Choroid plexus epithelial cell (primary cell): Measurements from ENCODE around the gene SH3GL2.

Experiments
- DNase-seq: peaks from one replicate; pipeline ENCODE4 v3.0.0-alpha.2; 2010; ENCODE audit warnings: low read depth
- H3K4me3 ChIP-seq: 2 replicates; pipeline ENCODE4 v1.5.1; 2011; ENCODE audit warnings: low read depth, mild to moderate bottlenecking, control low read depth, low read length, moderate library complexity
- CTCF ChIP-seq: conservative IDR thresholded peaks from 2 replicates; pipeline ENCODE4 v1.5.1; 2011; ENCODE audit warnings: low read depth, mild to moderate bottlenecking, control low read depth, inconsistent platforms, low read length, moderate library complexity

Gene SH3GL2

GRCh38 chr9:17622141-17622540, 43.3 kb downstream of the SH3GL2 start:
- no peak for TF ChIP-seq CTCF
- no peak overlapping the region for H3K4me3 ChIP-seq
- no peak for DNase-seq

- no peak overlapping the region for H3K4me3 ChIP-seq
- no peak for DNase-seq
- no peak for TF ChIP-seq CTCF
Observed at GRCh38 chr9:17622749-17623148, 43.9 kb downstream of the SH3GL2 start.

- no peak for TF ChIP-seq CTCF
- no peak for DNase-seq
- H3K4me3 ChIP-seq: no peak overlapping the region
Observed at GRCh38 chr9:17623965-17624364, 45.1 kb downstream of the SH3GL2 start.

- TF ChIP-seq CTCF: no peak
- DNase-seq: no peak
- H3K4me3 ChIP-seq: no peak overlapping the region
Observed at GRCh38 chr9:17624571-17624970, 45.7 kb downstream of the SH3GL2 start.

GRCh38 chr9:17625644-17626388, 47.0 kb downstream of the SH3GL2 start:
- H3K4me3 ChIP-seq: no peak overlapping the region
- no peak for TF ChIP-seq CTCF
- DNase-seq: peak; percentile 15

- DNase-seq: no peak
- no peak overlapping the region for H3K4me3 ChIP-seq
- no peak for TF ChIP-seq CTCF
Observed at GRCh38 chr9:17627641-17628040, 48.8 kb downstream of the SH3GL2 start.

GRCh38 chr9:17628624-17629023, 49.8 kb downstream of the SH3GL2 start:
- no peak for TF ChIP-seq CTCF
- H3K4me3 ChIP-seq: no peak overlapping the region
- DNase-seq: no peak
